ENCODE measurements around the gene SLC9A9. TPM values are rescaled to one million over a fixed set of nuclear protein-coding genes. Genes with fewer than 3 reads are reported as not detected.

SLC9A9 gene
- polyA plus RNA-seq, 1 donor from 2014 or later: 0.54 TPM

DNA sequence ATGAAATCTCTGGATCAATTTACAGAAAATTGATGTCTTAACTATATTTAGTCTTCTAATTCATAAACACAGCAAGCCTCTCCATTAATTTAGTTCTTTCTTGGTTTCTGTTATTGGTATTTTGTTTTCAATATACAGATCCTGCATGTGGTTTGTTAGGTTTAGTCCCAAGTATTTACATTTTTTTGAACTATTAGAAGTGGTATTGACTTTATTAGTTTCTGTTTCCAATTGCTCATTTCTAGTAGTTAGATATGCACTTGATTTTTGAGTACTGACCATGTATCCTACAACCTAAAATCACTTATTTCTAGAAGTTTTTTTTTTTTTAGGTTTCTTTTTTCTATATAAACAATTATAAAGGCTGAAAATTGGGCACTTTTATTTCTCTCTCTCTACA lies 392.8 kb downstream of the SLC9A9 start:
- no peak overlapping the region for H3K27ac ChIP-seq (ENCODE audit: low read length)
- no peak overlapping the region for H3K4me3 ChIP-seq (ENCODE audit: low read length)
- H3K4me2 ChIP-seq (ENCODE audit: low read length): no peak overlapping the region
- no peak overlapping the region for H2AFZ ChIP-seq (ENCODE audit: low read depth, low read length)
- H4K20me1 ChIP-seq (ENCODE audit: insufficient read depth): no peaks in the 10 kb centered on the region
- no peaks in the 10 kb centered on the region for H3F3A ChIP-seq (ENCODE audit: insufficient read depth, low read length, poor library complexity, severe bottlenecking)
- no peaks in the 10 kb centered on the region for H3K36me3 ChIP-seq (ENCODE audit: insufficient read depth, low read length)
- H3K9me3 ChIP-seq (ENCODE audit: low read length): no peaks in the 10 kb centered on the region
- no peak for TF ChIP-seq CTCF (IDR thresholded peaks at IDR 0.05; ENCODE audit: poor library complexity, severe bottlenecking)
- TF ChIP-seq POLR2AphosphoS5 (IDR thresholded peaks at IDR 0.05): no peak
- no peak for TF ChIP-seq REST (IDR thresholded peaks at IDR 0.05; ENCODE audit: borderline replicate concordance)
- no peak for TF ChIP-seq SMC3 (conservative IDR thresholded peaks at IDR 0.05; ENCODE audit: poor library complexity)
- TF ChIP-seq EP300 (conservative IDR thresholded peaks at IDR 0.05; ENCODE audit: poor library complexity, severe bottlenecking): no peak
- no peak for TF ChIP-seq MXI1 (conservative IDR thresholded peaks at IDR 0.05; ENCODE audit: poor library complexity, severe bottlenecking)
- TF ChIP-seq EZH2 (IDR thresholded peaks at IDR 0.05; ENCODE audit: borderline replicate concordance, insufficient read depth, low read length, poor library complexity, severe bottlenecking): no peak
- TF ChIP-seq TAF1 (IDR thresholded peaks at IDR 0.05; ENCODE audit: low read depth): no peak
- no peak overlapping the region for H3K9ac ChIP-seq (ENCODE audit: low read length)
- H3K79me2 ChIP-seq (replicated peaks; ENCODE audit: insufficient read depth, low read length): no peaks in the 10 kb centered on the region
- H3K9me2 ChIP-seq (ENCODE audit: insufficient read depth, low read length): no peaks in the 10 kb centered on the region
- H3K27me3 ChIP-seq (ENCODE audit: insufficient read depth, low read depth, low read length): no peaks in the 10 kb centered on the region

- Histone ChIP-seq H3K9me2 (ENCODE audit: insufficient read depth, low read length) (no peaks in the 10 kb centered on the region), H3K36me3 (ENCODE audit: insufficient read depth, low read length) (no peaks in the 10 kb centered on the region), H3K4me3 (ENCODE audit: low read length) (no peak overlapping the region), H3K27me3 (ENCODE audit: insufficient read depth, low read depth, low read length) (no peaks in the 10 kb centered on the region), H3K9me3 (ENCODE audit: low read length) (no peaks in the 10 kb centered on the region), H3K4me2 (ENCODE audit: low read length) (no peak overlapping the region), H3K27ac (ENCODE audit: low read length) (no peak overlapping the region), H2AFZ (ENCODE audit: low read depth, low read length) (no peak overlapping the region), H4K20me1 (ENCODE audit: insufficient read depth) (no peaks in the 10 kb centered on the region), H3K79me2 (replicated peaks; ENCODE audit: insufficient read depth, low read length) (no peaks in the 10 kb centered on the region), H3F3A (ENCODE audit: insufficient read depth, low read length, poor library complexity, severe bottlenecking) (no peaks in the 10 kb centered on the region), H3K9ac (ENCODE audit: low read length) (no peak overlapping the region)
- TF ChIP-seq SMC3 (conservative IDR thresholded peaks at IDR 0.05; ENCODE audit: poor library complexity) (no peak), MXI1 (conservative IDR thresholded peaks at IDR 0.05; ENCODE audit: poor library complexity, severe bottlenecking) (no peak), EP300 (conservative IDR thresholded peaks at IDR 0.05; ENCODE audit: poor library complexity, severe bottlenecking) (no peak), POLR2AphosphoS5 (IDR thresholded peaks at IDR 0.05) (no peak), RAD21 (conservative IDR thresholded peaks at IDR 0.05) (no peak), CTCF (IDR thresholded peaks at IDR 0.05; ENCODE audit: poor library complexity, severe bottlenecking) (no peak), REST (IDR thresholded peaks at IDR 0.05; ENCODE audit: borderline replicate concordance) (no peak), TAF1 (IDR thresholded peaks at IDR 0.05; ENCODE audit: low read depth) (no peak), EZH2 (IDR thresholded peaks at IDR 0.05; ENCODE audit: borderline replicate concordance, insufficient read depth, low read length, poor library complexity, severe bottlenecking) (no peak)
Observed at GRCh38 chr3:143450632-143451031, 397.6 kb downstream of the SLC9A9 start.
